ENCODE measurements around the gene SNX30.
A peak's percentile ranks its signal among the peaks of the same experiment; 100 is the strongest.

SNX30 gene

GRCh38 chr9:112823257-112823656 lies 72.7 kb downstream of the SNX30 start:
- DNase-seq, result no peak

- peak; percentile 36 to 45 for DNase-seq
Observed at GRCh38 chr9:112831281-112831851, 80.8 kb downstream of the SNX30 start.

- DNase-seq, result no peak
Observed at GRCh38 chr9:112831969-112832368, 81.4 kb downstream of the SNX30 start.

- DNase-seq, result no peak
Observed at GRCh38 chr9:112833081-112833480, 82.5 kb downstream of the SNX30 start.

GRCh38 chr9:112836394-112836793 lies 85.8 kb downstream of the SNX30 start:
- no peak for DNase-seq

GRCh38 chr9:112838342-112838741 lies 87.8 kb downstream of the SNX30 start:
- no peak for DNase-seq

- peak; percentile 67 to 68 for DNase-seq
Observed at GRCh38 chr9:112839331-112839730, 88.8 kb downstream of the SNX30 start.

GRCh38 chr9:112841261-112841660 lies 90.7 kb downstream of the SNX30 start:
- peak; percentile 28 to 39 for DNase-seq

- DNase-seq, result no peak
Observed at GRCh38 chr9:112842555-112842954, 92.0 kb downstream of the SNX30 start.

- peak; percentile 62 to 78 for DNase-seq
Observed at GRCh38 chr9:112844771-112845542, 94.4 kb downstream of the SNX30 start.

- DNase-seq, result no peak
Observed at GRCh38 chr9:112846528-112847488, 96.2 kb downstream of the SNX30 start.

GRCh38 chr9:112848316-112849151 lies 98.0 kb downstream of the SNX30 start:
- DNase-seq, result no peak

- no peak for DNase-seq
Observed at GRCh38 chr9:112849363-112849922, 98.9 kb downstream of the SNX30 start.

- no peak for DNase-seq
Observed at GRCh38 chr9:112850840-112851239, 100.3 kb downstream of the SNX30 start.

- no peak for DNase-seq
Observed at GRCh38 chr9:112852741-112853504, 102.4 kb downstream of the SNX30 start.

- no peak for DNase-seq
Observed at GRCh38 chr9:112853882-112854585, 103.5 kb downstream of the SNX30 start.

- no peak for DNase-seq
Observed at GRCh38 chr9:112854657-112855056, 104.1 kb downstream of the SNX30 start.

- no peak for DNase-seq
Observed at GRCh38 chr9:112856200-112856599, 105.6 kb downstream of the SNX30 start.

- DNase-seq, result no peak
Observed at GRCh38 chr9:112856843-112857242, 106.3 kb downstream of the SNX30 start.

- DNase-seq, result no peak
Observed at GRCh38 chr9:112858005-112858404, 107.4 kb downstream of the SNX30 start.
